Heart left ventricle (tissue), 16 donors: ENCODE measurements around the gene RBM26. TPM values are rescaled to one million over a fixed set of nuclear protein-coding genes. Genes with fewer than 3 reads are reported as not detected.

Experiments used
- ATAC-seq, 4 donors: fragments of 200-7000 bp; cut with Tn5 transposase; one replicate each; pipeline ENCODE4 v1.9.1; 2020 to 2022; ENCODE audit warnings: moderate library complexity in 4 of 4, mild to moderate bottlenecking in 3 of 4, moderate number of reproducible peaks in 1 of 4
- DNase-seq, 5 donors: peaks; one replicate each; pipeline ENCODE4 v3.0.0-alpha.2; 2020
- H3K27ac ChIP-seq, 12 donors: fragments of 200-600 bp; sonication (generic) in 4 of 12; one replicate each; pipeline versions ENCODE4 v1.5.0 to v1.8.0; 2016 to 2022; ENCODE audit warnings: mild to moderate bottlenecking in 2 of 12
- H3K27me3 ChIP-seq, 9 donors: fragments of 200-600 bp; sonication (generic) in 2 of 9; one replicate each; pipeline versions ENCODE4 v1.5.1 to v1.8.0; 2016 to 2022; ENCODE audit warnings: mild to moderate bottlenecking in 3 of 9
- H3K36me3 ChIP-seq, 9 donors: fragments of 200-600 bp; sonication (generic) in 2 of 9; one replicate each; pipeline versions ENCODE4 v1.5.0 to v1.8.0; 2018 to 2022; ENCODE audit warnings: mild to moderate bottlenecking in 2 of 9
- H3K4me1 ChIP-seq, 12 donors: fragments of 200-600 bp; sonication (generic) in 4 of 12; one replicate each; pipeline versions ENCODE4 v1.5.0 to v1.8.0; 2016 to 2022; ENCODE audit warnings: mild to moderate bottlenecking in 3 of 12
- H3K4me3 ChIP-seq, 12 donors: fragments of 200-600 bp; sonication (generic) in 4 of 12; one replicate each; pipeline versions ENCODE4 v1.5.0 to v1.8.0; 2017 to 2022; ENCODE audit warnings: mild to moderate bottlenecking in 9 of 12, moderate library complexity in 4 of 12
- H3K9me3 ChIP-seq, 12 donors: fragments of 200-600 bp; sonication (generic) in 4 of 12; one replicate each; pipeline versions ENCODE4 v1.5.0 to v1.8.0; 2016 to 2022; ENCODE audit warnings: mild to moderate bottlenecking in 1 of 12
- CTCF ChIP-seq, 12 donors: fragments of 200-600 bp; sonication (generic) in 4 of 12; IDR thresholded peaks; one replicate each; pipeline versions ENCODE4 v1.5.0 to v1.8.0; 2018 to 2022; ENCODE audit warnings: antibody characterized with exemption in 12 of 12, mild to moderate bottlenecking in 5 of 12
- POLR2A ChIP-seq, 2 donors: fragments of 450-650 bp; IDR thresholded peaks; one replicate each; pipeline ENCODE4 v1.6.1; 2017; ENCODE audit warnings: antibody characterized with exemption in 2 of 2, mild to moderate bottlenecking in 2 of 2, moderate library complexity in 2 of 2
- WGBS, 4 donors: extraction: QIAGEN DNeasy Blood & Tissue Kit in 2 of 4; methylation state at CpG; one replicate each; pipeline versions ENCODE4 v1.1.5 to v1.1.7; 2013 to 2018; 5-methylcytosine and 5-hydroxymethylcytosine counted together
- intact Hi-C, 10 donors: fragments of 100-400 bp; cut with DNase I; formaldehyde crosslinking; loops; one replicate each; pipeline versions ENCODE4 v1.11.1 to v1.14.2; 2022
- polyA plus RNA-seq, 2 donors: library from polyadenylated mRNA; stranded (reverse); fragments of 200-250 nt; gene quantifications; one replicate each; pipeline ENCODE4 v1.2.3, GENCODE V29; 2013
- total RNA-seq, 9 donors: library from RNA; depleted of rRNA in 2 of 9; stranded (reverse); fragments of >200 nt in 2 of 9; fragmentation: NEBNext Ultra II Directional in 3 of 9; extraction: Animal tissue kit (Norgen Biotek cat#: 25700) in 3 of 9; gene quantifications; one replicate each; pipeline versions ENCODE4 v1.1.0 to v1.2.4, GENCODE V29; 2016 to 2023
- donor health status: ischemic (EF 13 %, LVEDD 7.1; RV severe dilation, severe dysfunction).
- donor health status: healthy with polysubstance abuse.
- donor health status: DM: no; HTN: yes; CAD: no.
- donor health status: DM: no; HTN: no; CAD: no.
- donor health status: ischemic (EF 25% LVEDD 6.9; RV normal size, moderate dysfunction).
- donor health status: ischemic (EF 25% LVEDD 5.7; RV mildly dilated, moderate dysfunction).
- donor health status: healthy.
- donor health status: DM: yes; HTN: yes; CAD: no.
- donor health status: ischemic (EF 35%, LVEDD 5.7; RV mildly dilated, moderate dysfunction).
- donor health status: nonischemic (EF 11% LVEDD 7.7; RV severe dilation, severe dysfunction).
- donor health status: DM: yes; HTN: yes; CAD: no.
- donor health status: PGD.
- donor health status: ischemic (EF 29% LVEDD 5.4; RV normal size, mild dysfunction).
- donor health status: nonischemic (EF 23%, LVEDD 6.1; RV moderate dilation, normal function).

The RBM26 gene
- total and polyA plus RNA-seq, 11 donors = 11.5 to 28.4 (median 20.8) TPM

GRCh38 chr13:79346300-79346914 is 59.6 kb downstream of the RBM26 start:
- intact Hi-C loops = no loop called here
- H3K4me1 ChIP-seq = no peaks in the 10 kb centered on the region
- DNase-seq (no peak), ATAC-seq (no peak)
- no peaks in the 10 kb centered on the region for H3K9me3 ChIP-seq
- H3K4me3 ChIP-seq = no peak overlapping the region
- no peaks in the 10 kb centered on the region for H3K27me3 ChIP-seq
- 90 to 98% (median 96%) methylated on average over 6 of the region's 6 CpGs for WGBS, 4 donors
- H3K36me3 ChIP-seq = peaks cover 0 to 93% (median 58%) of the 10 kb centered on the region in 9 donors
- H3K27ac ChIP-seq = no peak overlapping the region
- TF ChIP-seq POLR2A (IDR thresholded peaks at IDR 0.05) (no peak), CTCF (IDR thresholded peaks at IDR 0.05) (no peak)

GRCh38 chr13:79341202-79341601 is 64.9 kb downstream of the RBM26 start:
- intact Hi-C loops = no loop called here
- no peak overlapping the region for H3K27ac ChIP-seq
- H3K36me3 ChIP-seq = peaks cover 0 to 98% (median 95%) of the 10 kb centered on the region in 9 donors
- no peaks in the 10 kb centered on the region for H3K27me3 ChIP-seq
- H3K9me3 ChIP-seq = no peaks in the 10 kb centered on the region
- no peak for TF ChIP-seq POLR2A (IDR thresholded peaks at IDR 0.05)
- TF ChIP-seq CTCF (IDR thresholded peaks at IDR 0.05) = no peak
- ATAC-seq = no peak
- no peak for DNase-seq
- no peaks in the 10 kb centered on the region for H3K4me1 ChIP-seq
- no peak overlapping the region for H3K4me3 ChIP-seq
- 98 to 99% (median 98%) methylated on average over 1 of the region's 1 CpG for WGBS, 4 donors

GRCh38 chr13:79340490-79340889 is 65.6 kb downstream of the RBM26 start:
- no peaks in the 10 kb centered on the region for H3K4me1 ChIP-seq
- TF ChIP-seq CTCF (IDR thresholded peaks at IDR 0.05) (no peak), POLR2A (IDR thresholded peaks at IDR 0.05) (no peak)
- H3K36me3 ChIP-seq = peaks cover 0 to 100% (median 97%) of the 10 kb centered on the region in 9 donors
- DNase-seq (no peak), ATAC-seq (no peak)
- no peaks in the 10 kb centered on the region for H3K27me3 ChIP-seq
- 91 to 94% (median 93%) methylated on average over 2 of the region's 2 CpGs for WGBS, 4 donors
- H3K27ac ChIP-seq = no peak overlapping the region
- intact Hi-C loops = no loop called here
- H3K9me3 ChIP-seq = no peaks in the 10 kb centered on the region
- no peak overlapping the region for H3K4me3 ChIP-seq

GRCh38 chr13:79338343-79338742 is 67.7 kb downstream of the RBM26 start:
- ATAC-seq (no peak), DNase-seq (no peak)
- TF ChIP-seq CTCF (IDR thresholded peaks at IDR 0.05) (no peak), POLR2A (IDR thresholded peaks at IDR 0.05) (no peak)
- no peak overlapping the region for H3K27ac ChIP-seq
- H3K27me3 ChIP-seq = no peaks in the 10 kb centered on the region
- peaks cover 0 to 100% (median 97%) of the 10 kb centered on the region in 9 donors for H3K36me3 ChIP-seq
- intact Hi-C loops = no loop called here
- H3K9me3 ChIP-seq = no peaks in the 10 kb centered on the region
- H3K4me3 ChIP-seq = no peak overlapping the region
- WGBS, 4 donors = 95 to 97% (median 97%) methylated on average over 3 of the region's 3 CpGs
- no peaks in the 10 kb centered on the region for H3K4me1 ChIP-seq
